HepG2 (cell line): ENCODE data around the gene KMT2D. TPM values are rescaled to one million over a fixed set of nuclear protein-coding genes. Genes with fewer than 3 reads are reported as not detected.
A peak's percentile ranks its signal among the peaks of the same experiment; 100 is the strongest.

ENCODE experiments used
- KDM5B ChIP-seq: sonication (generic); formaldehyde crosslinking; IDR thresholded peaks from 2 replicates; pipeline ENCODE4 v1.4.0; 2020; ENCODE audit warnings: missing genetic modification reagents, mild to moderate bottlenecking, borderline replicate concordance
- MAF1 ChIP-seq: sonication (generic); formaldehyde crosslinking; IDR thresholded peaks from 2 replicates; pipeline ENCODE4 v1.5.0; 2020; ENCODE audit warnings: missing genetic modification reagents, borderline replicate concordance
- TCF7 ChIP-seq: sonication (generic); IDR thresholded peaks from 2 replicates; pipeline ENCODE4 v1.6.1; 2016; ENCODE audit warnings: antibody characterized with exemption, low read depth
- polyA plus RNA-seq, 8 experiments: library from polyadenylated mRNA; depleted of rRNA in 3 of 8; stranded (reverse) in 7 of 8; unstranded in 1 of 8; fragments of >200 nt; fragmentation: Illumina TruSeq in 4 of 8; extraction: Trizol in 4 of 8; gene quantifications; 2 replicates each; pipeline versions ENCODE4 v1.2.1 to v1.2.3, GENCODE V29; 2011 to 2016; ENCODE audit warnings: low read depth in 4 of 8, missing spikeins in 1 of 8, mixed read lengths in 1 of 8; ENCODE audit not compliant: insufficient read depth in 1 of 8
- total RNA-seq, 5 experiments: library from RNA; depleted of rRNA; stranded (reverse); fragments of >200 nt; fragmentation: Illumina TruSeq; extraction: Trizol; gene quantifications; 2 replicates each; pipeline ENCODE4 v1.2.3, GENCODE V29; 2016; ENCODE audit warnings: low read depth in 1 of 5
- TF ChIP-seq, protein P1 (sequence below), 2 experiments: sonication (generic) in 1 of 2; formaldehyde crosslinking in 1 of 2; IDR thresholded peaks; 2 replicates each; pipeline versions ENCODE4 v1.6.1 to v1.9.0; 2014 to 2022; ENCODE audit warnings: antibody characterized with exemption in 1 of 2, borderline replicate concordance in 1 of 2, inconsistent platforms in 1 of 2, low read depth in 1 of 2, missing genetic modification reagents in 1 of 2
- TF ChIP-seq, protein P2 (sequence below): sonication (generic); formaldehyde crosslinking; IDR thresholded peaks from one replicate; pipeline ENCODE4 v1.5.1; 2020; ENCODE audit warnings: mild to moderate bottlenecking, missing genetic modification reagents; ENCODE audit errors: not compliant biosample characterization
- TF ChIP-seq, protein P3 (sequence below): IDR thresholded peaks from 2 replicates; pipeline ENCODE4 v1.6.1; 2012; ENCODE audit warnings: low read length, improper control_type of control experiment

KMT2D gene
- total and polyA plus RNA-seq, 2 of the 13 experiments (the other 11 are each of a cell fraction or from before 2014, with no cell fraction given), result 8.1 to 10.4 TPM

DNA sequence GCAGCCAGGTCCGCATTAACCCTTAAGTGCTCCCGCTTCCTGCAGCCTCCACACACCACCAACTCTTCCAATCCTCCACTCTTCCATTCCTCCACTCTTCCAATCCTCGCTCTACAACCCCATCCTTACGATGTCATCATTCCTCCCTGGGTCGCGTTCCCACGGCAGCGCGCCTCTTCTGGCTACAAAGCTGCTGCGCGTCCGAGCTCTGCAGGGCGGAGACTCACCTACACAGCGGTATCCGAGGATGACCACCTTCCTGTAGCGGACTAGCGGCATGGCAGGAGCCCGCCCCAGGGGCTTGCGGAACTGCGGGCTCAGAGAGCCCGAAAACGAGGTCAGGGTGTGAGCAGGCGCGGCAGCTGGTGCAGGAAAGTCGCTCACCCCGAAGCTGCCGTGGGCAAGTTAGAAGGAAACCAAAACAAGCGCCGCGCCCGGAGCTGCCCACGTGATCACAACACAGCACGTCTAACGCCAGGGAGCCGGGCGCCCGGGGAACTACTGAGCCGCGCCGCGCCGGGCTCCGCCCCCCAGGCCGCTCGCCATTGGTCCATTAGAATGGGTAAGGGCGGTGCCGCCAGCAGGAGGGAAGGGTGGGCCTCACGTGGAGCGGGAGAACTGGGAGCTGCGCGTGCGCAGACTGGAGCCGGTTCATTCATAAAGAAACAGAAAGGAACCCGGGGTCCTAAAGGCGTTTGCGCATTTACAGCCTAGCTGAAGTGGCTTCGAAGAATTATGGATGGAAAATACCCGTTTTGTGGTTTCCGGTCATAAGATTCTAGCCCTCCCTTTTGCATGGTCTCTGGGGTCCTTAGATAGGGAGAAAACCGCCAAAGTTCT, 9.1 kb upstream of the KMT2D start, which contains the start of gene RHEBL1 (continued):
- TF ChIP-seq, protein P1, sequence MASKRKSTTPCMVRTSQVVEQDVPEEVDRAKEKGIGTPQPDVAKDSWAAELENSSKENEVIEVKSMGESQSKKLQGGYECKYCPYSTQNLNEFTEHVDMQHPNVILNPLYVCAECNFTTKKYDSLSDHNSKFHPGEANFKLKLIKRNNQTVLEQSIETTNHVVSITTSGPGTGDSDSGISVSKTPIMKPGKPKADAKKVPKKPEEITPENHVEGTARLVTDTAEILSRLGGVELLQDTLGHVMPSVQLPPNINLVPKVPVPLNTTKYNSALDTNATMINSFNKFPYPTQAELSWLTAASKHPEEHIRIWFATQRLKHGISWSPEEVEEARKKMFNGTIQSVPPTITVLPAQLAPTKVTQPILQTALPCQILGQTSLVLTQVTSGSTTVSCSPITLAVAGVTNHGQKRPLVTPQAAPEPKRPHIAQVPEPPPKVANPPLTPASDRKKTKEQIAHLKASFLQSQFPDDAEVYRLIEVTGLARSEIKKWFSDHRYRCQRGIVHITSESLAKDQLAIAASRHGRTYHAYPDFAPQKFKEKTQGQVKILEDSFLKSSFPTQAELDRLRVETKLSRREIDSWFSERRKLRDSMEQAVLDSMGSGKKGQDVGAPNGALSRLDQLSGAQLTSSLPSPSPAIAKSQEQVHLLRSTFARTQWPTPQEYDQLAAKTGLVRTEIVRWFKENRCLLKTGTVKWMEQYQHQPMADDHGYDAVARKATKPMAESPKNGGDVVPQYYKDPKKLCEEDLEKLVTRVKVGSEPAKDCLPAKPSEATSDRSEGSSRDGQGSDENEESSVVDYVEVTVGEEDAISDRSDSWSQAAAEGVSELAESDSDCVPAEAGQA (IDR thresholded peaks at IDR 0.05; ENCODE audit: low read depth), result no peak
- TF ChIP-seq, protein P1 (CRISPR knock-in tag; IDR thresholded peaks at IDR 0.05; ENCODE audit: borderline replicate concordance), result no peak
- TF ChIP-seq, protein P2, sequence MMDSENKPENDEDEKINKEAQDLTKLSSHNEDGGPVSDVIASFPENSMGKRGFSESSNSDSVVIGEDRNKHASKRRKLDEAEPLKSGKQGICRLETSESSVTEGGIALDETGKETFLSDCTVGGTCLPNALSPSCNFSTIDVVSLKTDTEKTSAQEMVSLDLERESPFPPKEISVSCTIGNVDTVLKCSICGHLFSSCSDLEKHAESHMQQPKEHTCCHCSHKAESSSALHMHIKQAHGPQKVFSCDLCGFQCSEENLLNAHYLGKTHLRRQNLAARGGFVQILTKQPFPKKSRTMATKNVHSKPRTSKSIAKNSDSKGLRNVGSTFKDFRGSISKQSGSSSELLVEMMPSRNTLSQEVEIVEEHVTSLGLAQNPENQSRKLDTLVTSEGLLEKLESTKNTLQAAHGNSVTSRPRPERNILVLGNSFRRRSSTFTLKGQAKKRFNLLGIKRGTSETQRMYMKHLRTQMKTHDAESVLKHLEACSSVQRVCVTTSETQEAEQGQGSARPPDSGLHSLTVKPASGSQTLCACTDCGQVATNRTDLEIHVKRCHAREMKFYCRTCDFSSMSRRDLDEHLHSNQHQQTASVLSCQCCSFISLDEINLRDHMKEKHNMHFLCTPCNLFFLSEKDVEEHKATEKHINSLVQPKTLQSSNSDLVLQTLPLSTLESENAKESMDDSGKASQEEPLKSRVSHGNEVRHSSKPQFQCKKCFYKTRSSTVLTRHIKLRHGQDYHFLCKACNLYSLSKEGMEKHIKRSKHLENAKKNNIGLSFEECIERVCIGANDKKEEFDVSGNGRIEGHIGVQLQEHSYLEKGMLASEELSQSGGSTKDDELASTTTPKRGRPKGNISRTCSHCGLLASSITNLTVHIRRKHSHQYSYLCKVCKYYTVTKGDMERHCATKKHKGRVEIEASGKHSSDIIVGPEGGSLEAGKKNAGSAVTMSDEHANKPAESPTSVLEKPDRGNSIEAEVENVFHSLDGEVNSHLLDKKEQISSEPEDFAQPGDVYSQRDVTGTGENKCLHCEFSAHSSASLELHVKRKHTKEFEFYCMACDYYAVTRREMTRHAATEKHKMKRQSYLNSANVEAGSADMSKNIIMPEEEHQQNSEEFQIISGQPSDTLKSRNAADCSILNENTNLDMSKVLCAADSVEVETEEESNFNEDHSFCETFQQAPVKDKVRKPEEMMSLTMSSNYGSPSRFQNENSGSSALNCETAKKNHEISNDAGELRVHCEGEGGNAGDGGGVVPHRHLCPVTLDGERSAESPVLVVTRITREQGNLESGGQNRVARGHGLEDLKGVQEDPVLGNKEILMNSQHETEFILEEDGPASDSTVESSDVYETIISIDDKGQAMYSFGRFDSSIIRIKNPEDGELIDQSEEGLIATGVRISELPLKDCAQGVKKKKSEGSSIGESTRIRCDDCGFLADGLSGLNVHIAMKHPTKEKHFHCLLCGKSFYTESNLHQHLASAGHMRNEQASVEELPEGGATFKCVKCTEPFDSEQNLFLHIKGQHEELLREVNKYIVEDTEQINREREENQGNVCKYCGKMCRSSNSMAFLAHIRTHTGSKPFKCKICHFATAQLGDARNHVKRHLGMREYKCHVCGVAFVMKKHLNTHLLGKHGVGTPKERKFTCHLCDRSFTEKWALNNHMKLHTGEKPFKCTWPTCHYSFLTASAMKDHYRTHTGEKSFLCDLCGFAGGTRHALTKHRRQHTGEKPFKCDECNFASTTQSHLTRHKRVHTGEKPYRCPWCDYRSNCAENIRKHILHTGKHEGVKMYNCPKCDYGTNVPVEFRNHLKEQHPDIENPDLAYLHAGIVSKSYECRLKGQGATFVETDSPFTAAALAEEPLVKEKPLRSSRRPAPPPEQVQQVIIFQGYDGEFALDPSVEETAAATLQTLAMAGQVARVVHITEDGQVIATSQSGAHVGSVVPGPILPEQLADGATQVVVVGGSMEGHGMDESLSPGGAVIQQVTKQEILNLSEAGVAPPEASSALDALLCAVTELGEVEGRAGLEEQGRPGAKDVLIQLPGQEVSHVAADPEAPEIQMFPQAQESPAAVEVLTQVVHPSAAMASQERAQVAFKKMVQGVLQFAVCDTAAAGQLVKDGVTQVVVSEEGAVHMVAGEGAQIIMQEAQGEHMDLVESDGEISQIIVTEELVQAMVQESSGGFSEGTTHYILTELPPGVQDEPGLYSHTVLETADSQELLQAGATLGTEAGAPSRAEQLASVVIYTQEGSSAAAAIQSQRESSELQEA (CRISPR knock-in tag), result peak; percentile 87
- TF ChIP-seq TCF7, result peak; percentile 36; the same call in 1 of the 2 replicates
- peak; percentile 79; the same call in 1 of the 2 replicates for TF ChIP-seq KDM5B (CRISPR knock-in tag)
- TF ChIP-seq MAF1 (CRISPR knock-in tag), result peak; percentile 46; the same call in 1 of the 2 replicates
- TF ChIP-seq, protein P3, sequence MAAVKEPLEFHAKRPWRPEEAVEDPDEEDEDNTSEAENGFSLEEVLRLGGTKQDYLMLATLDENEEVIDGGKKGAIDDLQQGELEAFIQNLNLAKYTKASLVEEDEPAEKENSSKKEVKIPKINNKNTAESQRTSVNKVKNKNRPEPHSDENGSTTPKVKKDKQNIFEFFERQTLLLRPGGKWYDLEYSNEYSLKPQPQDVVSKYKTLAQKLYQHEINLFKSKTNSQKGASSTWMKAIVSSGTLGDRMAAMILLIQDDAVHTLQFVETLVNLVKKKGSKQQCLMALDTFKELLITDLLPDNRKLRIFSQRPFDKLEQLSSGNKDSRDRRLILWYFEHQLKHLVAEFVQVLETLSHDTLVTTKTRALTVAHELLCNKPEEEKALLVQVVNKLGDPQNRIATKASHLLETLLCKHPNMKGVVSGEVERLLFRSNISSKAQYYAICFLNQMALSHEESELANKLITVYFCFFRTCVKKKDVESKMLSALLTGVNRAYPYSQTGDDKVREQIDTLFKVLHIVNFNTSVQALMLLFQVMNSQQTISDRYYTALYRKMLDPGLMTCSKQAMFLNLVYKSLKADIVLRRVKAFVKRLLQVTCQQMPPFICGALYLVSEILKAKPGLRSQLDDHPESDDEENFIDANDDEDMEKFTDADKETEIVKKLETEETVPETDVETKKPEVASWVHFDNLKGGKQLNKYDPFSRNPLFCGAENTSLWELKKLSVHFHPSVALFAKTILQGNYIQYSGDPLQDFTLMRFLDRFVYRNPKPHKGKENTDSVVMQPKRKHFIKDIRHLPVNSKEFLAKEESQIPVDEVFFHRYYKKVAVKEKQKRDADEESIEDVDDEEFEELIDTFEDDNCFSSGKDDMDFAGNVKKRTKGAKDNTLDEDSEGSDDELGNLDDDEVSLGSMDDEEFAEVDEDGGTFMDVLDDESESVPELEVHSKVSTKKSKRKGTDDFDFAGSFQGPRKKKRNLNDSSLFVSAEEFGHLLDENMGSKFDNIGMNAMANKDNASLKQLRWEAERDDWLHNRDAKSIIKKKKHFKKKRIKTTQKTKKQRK, result no peak
